PFSK-1 (cell line): ENCODE results near the gene KRTAP13-4.

Source experiments
- FOXP2 ChIP-seq: optimal IDR thresholded peaks from 2 replicates; pipeline ENCODE3; 2011; ENCODE audit warnings: borderline replicate concordance, control low read depth, inconsistent platforms; ENCODE audit not compliant: insufficient read depth; ENCODE audit errors: extremely low read length, extremely low read depth
- POLR2AphosphoS5 ChIP-seq: IDR thresholded peaks from 2 replicates; pipeline ENCODE4 v1.6.1; 2012; ENCODE audit warnings: low read depth, mild to moderate bottlenecking, control low read depth, low read length, moderate library complexity
- SIN3A ChIP-seq: IDR thresholded peaks from 2 replicates; pipeline ENCODE4 v1.6.1; 2012; ENCODE audit warnings: mild to moderate bottlenecking, low read length, moderate library complexity, borderline replicate concordance; ENCODE audit not compliant: insufficient read depth
- TAF1 ChIP-seq: IDR thresholded peaks from 2 replicates; pipeline ENCODE4 v1.6.1; 2012; ENCODE audit warnings: low read length, control low read depth, borderline replicate concordance; ENCODE audit not compliant: insufficient read depth
- TF ChIP-seq, protein P1 (sequence below), 2 experiments: IDR thresholded peaks; 2 replicates each; pipeline versions ENCODE4 v1.6.1 to v1.8.0; 2011 to 2012; ENCODE audit warnings: low read depth in 2 of 2, low read length in 2 of 2, control low read depth in 1 of 2, inconsistent platforms in 1 of 2, mild to moderate bottlenecking in 1 of 2, moderate library complexity in 1 of 2; ENCODE audit not compliant: insufficient read depth in 1 of 2

KRTAP13-4 gene

DNA sequence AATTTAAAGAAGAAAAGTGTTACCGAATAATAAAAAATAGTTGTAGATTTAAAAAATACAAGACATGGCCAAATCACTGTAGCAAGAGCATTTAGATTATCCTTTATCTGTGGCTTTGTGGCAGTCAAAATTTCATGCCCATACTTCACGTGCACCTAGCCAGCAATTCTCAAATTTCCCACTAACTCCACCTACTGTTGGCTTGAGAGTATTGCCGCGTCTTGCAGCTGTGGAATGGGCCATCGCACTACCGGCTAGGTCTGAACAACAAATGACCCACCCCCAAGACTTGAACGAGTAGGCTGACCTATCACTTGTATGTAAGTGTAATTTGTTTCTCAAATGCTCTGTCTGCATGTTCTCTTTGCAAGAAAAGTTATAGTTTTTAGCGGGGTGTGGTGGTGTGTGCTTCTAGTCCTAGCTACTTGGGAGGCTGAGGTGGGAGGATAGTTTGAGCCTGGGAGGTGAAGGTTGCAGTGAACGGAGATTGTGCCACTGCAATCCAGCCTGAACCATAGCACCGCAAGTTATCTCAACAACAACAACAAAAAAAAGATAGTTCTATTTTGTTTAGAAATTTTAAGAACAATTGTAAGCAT, 4.1 kb downstream of the KRTAP13-4 start:
- TF ChIP-seq POLR2AphosphoS5 (no peak), TAF1 (no peak), SIN3A (no peak), FOXP2 (no peak)
- TF ChIP-seq, protein P1, sequence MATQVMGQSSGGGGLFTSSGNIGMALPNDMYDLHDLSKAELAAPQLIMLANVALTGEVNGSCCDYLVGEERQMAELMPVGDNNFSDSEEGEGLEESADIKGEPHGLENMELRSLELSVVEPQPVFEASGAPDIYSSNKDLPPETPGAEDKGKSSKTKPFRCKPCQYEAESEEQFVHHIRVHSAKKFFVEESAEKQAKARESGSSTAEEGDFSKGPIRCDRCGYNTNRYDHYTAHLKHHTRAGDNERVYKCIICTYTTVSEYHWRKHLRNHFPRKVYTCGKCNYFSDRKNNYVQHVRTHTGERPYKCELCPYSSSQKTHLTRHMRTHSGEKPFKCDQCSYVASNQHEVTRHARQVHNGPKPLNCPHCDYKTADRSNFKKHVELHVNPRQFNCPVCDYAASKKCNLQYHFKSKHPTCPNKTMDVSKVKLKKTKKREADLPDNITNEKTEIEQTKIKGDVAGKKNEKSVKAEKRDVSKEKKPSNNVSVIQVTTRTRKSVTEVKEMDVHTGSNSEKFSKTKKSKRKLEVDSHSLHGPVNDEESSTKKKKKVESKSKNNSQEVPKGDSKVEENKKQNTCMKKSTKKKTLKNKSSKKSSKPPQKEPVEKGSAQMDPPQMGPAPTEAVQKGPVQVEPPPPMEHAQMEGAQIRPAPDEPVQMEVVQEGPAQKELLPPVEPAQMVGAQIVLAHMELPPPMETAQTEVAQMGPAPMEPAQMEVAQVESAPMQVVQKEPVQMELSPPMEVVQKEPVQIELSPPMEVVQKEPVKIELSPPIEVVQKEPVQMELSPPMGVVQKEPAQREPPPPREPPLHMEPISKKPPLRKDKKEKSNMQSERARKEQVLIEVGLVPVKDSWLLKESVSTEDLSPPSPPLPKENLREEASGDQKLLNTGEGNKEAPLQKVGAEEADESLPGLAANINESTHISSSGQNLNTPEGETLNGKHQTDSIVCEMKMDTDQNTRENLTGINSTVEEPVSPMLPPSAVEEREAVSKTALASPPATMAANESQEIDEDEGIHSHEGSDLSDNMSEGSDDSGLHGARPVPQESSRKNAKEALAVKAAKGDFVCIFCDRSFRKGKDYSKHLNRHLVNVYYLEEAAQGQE (IDR thresholded peaks at IDR 0.05; ENCODE audit: insufficient read depth in 1 of 2, low read depth in 2 of 2, low read length in 2 of 2) = no peak

DNA sequence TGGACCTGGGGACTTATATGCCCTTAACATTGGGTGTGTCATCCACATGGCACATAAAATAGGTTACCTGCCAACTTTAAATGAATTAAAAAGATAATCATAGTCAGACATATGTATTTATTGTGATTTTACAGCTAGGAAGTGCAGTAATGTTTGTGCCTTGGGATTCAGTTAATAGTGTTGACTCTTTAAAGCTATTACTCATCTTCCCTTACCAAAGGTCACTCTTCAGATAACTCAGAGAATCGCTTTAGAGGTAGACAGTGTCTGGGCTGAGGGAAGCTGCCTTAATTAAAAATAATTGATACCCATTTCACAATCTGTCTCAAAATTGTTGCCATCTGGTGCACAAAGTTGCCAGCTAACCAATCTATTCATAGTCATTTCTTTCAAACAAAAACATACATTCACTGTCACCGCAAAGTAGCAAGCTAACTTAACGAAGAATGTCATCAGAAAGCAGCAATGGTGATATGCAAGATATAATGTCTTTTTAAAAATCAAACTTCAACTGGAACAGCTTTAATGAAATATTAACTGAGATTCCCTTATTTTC, 7.1 kb downstream of the KRTAP13-4 start:
- TF ChIP-seq, protein P1 (IDR thresholded peaks at IDR 0.05; ENCODE audit: insufficient read depth in 1 of 2, low read depth in 2 of 2, low read length in 2 of 2) = no peak
- TF ChIP-seq SIN3A (no peak), TAF1 (no peak), FOXP2 (no peak), POLR2AphosphoS5 (no peak)

DNA sequence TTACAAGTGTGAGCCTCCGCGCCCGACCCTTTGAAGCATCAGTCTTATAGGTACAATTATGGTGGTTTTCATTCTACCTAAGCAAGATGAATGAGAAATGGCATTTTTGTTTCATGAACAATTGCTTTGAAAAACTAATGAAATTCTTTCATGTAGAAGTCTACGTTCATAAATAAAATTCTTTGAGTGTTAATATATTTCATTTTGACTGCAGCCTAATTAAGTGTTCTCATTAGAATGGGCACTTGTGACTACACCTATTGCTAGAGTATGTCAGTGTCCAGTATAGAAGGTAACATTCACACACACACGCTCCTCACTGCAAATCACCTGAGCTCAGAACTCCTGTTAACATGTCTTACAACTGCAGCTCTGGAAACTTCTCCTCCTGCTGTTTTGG, 10.0 kb downstream of the KRTAP13-4 start, which contains the start of gene KRTAP15-1:
Gene KRTAP15-1 (plus strand): TSS at position 301 of the 400 bp plus-strand sequence. CDS start 53 bp downstream, at position 354.
- TF ChIP-seq TAF1 (no peak), FOXP2 (no peak)

DNA sequence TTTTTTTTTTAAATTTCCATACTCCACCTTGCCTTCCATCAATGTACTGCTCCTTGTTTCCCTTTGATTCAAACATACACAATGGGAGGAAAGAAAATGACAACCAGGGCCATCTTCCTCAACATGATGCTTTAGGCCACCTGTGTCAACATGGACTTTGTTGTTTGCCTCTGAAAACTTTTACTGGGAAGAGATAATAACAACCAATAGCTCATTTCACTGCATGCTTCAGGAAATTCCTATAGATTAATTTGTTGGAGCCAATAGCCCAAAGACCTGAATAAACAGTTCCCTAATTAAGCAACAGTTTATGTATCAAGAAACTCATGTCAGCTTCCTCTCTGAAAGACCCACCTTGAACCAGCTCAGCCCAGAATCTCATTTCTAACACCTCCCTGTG, 13.2 kb downstream of the KRTAP13-4 start:
- no peak for TF ChIP-seq POLR2AphosphoS5
- no peak for TF ChIP-seq TAF1
- TF ChIP-seq, protein P1 (IDR thresholded peaks at IDR 0.05; ENCODE audit: insufficient read depth in 1 of 2, low read depth in 2 of 2, low read length in 2 of 2) = no peak
- TF ChIP-seq SIN3A = no peak

DNA sequence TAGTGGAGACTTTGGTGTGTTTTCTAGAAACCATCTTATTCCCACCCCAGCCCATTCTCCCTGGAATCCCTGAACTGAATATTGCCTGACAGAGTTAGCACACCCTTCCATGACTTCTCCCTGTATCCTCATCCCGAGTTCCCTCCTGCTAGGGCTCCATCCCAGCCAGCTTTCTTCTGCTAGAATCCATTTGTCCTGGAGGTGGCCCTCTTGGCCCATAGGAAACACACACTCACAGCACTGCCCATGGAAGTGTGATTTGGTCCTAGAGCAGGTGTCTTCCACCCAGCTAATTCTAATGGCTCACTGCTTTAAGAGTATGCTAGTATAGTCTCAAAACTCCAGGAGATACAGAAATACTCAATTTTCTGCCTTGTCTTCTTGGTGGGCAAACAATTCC, 14.2 kb downstream of the KRTAP13-4 start:
- TF ChIP-seq, protein P1 (IDR thresholded peaks at IDR 0.05; ENCODE audit: insufficient read depth in 1 of 2, low read depth in 2 of 2, low read length in 2 of 2) = no peak
- TF ChIP-seq TAF1 (no peak), SIN3A (no peak), POLR2AphosphoS5 (no peak), FOXP2 (no peak)
